Activated T-cell treated with anti-CD3 and anti-CD28 coated beads, Interleukin-2, amount 50 U/mL, for 72 hours (primary cell): ENCODE data around the gene BAIAP3. TPM values are rescaled to one million over a fixed set of nuclear protein-coding genes. Genes with fewer than 3 reads are reported as not detected.
A peak's percentile ranks its signal among the peaks of the same experiment; 100 is the strongest.

Experiments used
- ATAC-seq, 2 donors: fragments of 150-1000 bp; cut with Tn5 transposase; replicated peaks in 1 of 2; 2 replicates each; pipeline ENCODE4 v1.10.0; 2021; ENCODE audit warnings: moderate library complexity in 2 of 2, mild to moderate bottlenecking in 1 of 2
- DNase-seq, 2 donors: peaks; one replicate each; pipeline ENCODE4 v3.0.0; 2021 to 2022; ENCODE audit warnings: mixed read lengths in 1 of 2
- H3K27ac Mint-ChIP-seq: one replicate; pipeline ENCODE4 v1.8.0; 2022; ENCODE audit warnings: mild to moderate bottlenecking, moderate library complexity, mixed read lengths
- H3K27me3 Mint-ChIP-seq: one replicate; pipeline ENCODE4 v1.8.0; 2022; ENCODE audit warnings: low read depth, mixed read lengths
- H3K36me3 Mint-ChIP-seq, 2 donors: one replicate each; pipeline ENCODE4 v1.8.0; 2022; ENCODE audit warnings: mixed read lengths in 2 of 2, mild to moderate bottlenecking in 1 of 2; ENCODE audit not compliant: insufficient read depth in 2 of 2
- H3K4me1 Mint-ChIP-seq: one replicate; pipeline ENCODE4 v1.8.0; 2022; ENCODE audit warnings: low read depth, mixed read lengths
- H3K4me3 Mint-ChIP-seq, 2 donors: one replicate each; pipeline ENCODE4 v1.8.0; 2022; ENCODE audit warnings: mild to moderate bottlenecking in 2 of 2, mixed read lengths in 2 of 2, moderate library complexity in 2 of 2
- H3K9me3 Mint-ChIP-seq, 2 donors: one replicate each; pipeline ENCODE4 v1.8.0; 2022; ENCODE audit warnings: mixed read lengths in 2 of 2
- total RNA-seq, 2 donors: library from RNA; stranded (reverse); gene quantifications; one replicate each; pipeline ENCODE4 v1.2.3, GENCODE V29; 2022

BAIAP3 gene
- total RNA-seq, 2 donors from 2014 or later: 0.26 to 1.1 TPM

DNA sequence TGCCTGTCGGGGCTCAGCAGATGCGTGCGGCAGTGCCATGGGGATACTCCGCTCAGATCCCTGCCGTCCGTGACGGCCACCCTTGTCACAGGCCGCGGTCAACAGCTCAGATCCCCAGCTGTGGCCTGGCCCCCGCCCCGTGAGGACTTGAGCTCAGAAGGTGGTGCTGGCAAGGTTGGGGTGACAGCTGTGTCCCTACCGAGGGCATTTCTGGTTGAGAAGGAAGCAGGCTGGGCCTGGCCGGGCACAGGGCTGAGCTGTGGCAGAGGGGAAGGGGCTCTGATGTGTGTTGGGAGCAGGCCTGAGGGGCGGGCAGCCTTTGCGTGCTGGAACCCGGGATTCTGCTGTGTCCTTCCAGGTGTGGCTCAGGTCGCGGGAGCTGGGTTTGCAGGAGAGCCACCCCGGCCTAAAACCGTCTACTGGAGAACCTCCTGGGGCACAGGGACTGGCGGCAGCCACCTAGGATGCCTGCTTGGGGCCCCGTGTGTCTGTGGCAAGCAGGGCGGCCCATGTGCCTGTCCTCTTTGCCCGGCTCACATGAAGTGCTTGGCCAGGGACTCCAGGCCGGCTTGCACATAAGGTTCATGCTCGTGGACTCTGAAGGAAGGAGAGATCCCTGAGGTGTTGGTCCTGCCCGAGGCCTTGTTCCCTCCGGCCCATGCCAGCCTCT lies 18.9 kb upstream of the BAIAP3 start:
- no peaks in the 10 kb centered on the region for H3K9me3 Mint-ChIP-seq
- ATAC-seq: no peak
- peaks cover 10 to 34% of the 10 kb centered on the region in 2 donors for H3K36me3 Mint-ChIP-seq
- H3K27me3 Mint-ChIP-seq: no peaks in the 10 kb centered on the region
- DNase-seq: no peak
- no peak overlapping the region for H3K27ac Mint-ChIP-seq
- no peak overlapping the region for H3K4me3 Mint-ChIP-seq
- peaks cover 27% of the 10 kb centered on the region for H3K4me1 Mint-ChIP-seq

DNA sequence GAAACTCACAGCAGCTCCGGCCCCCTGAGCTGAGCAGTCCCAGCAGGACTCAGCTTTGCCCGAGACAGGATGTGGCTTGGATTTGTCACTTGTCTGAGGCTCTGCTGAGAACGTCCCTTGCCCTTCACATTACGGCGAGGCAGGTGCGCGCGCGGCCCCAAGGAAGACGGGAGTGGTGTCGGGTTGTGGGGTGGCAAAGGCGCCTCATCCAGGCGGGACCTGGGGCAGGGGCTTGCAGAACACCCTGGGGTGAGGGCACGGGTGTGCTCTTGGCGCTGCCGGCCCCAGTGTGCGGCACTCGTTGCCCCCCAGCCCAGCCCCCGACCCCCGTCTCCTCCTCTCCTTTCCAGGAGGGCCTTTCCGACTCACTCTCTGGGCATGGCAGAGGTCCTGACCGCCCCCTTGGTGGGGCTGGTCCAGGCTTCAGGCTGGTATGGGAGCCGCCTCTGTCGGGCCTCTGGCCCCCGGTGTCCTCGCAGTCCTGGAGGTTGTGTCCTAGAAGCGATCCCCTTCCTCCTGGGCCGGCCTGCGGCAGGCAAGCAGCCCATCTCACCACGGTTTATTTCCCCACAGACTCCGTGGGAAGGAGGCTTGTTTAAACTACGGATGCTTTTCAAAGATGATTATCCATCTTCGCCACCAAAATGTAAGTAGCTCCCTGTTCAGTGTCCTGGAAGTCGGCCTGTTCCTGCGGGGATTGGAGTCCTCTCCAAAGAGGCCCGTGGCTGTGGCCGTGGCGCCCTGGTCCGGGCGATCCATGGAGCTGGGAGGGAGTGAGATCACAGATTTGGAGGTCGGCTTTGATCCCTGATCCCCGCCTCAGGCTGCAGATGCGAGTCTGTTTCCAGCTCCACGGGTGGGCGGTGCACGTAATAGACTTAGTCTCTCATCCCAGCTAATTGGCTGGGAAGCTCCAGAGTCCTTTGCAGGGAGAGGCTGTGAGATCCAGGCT lies 18.1 kb upstream of the BAIAP3 start:
- Mint-ChIP-seq H3K4me1 (peaks cover 23% of the 10 kb centered on the region), H3K27ac (no peak overlapping the region), H3K36me3 (peaks cover 7 to 30% of the 10 kb centered on the region in 2 donors), H3K27me3 (no peaks in the 10 kb centered on the region), H3K4me3 (no peak overlapping the region), H3K9me3 (no peaks in the 10 kb centered on the region)
- DNase-seq: no peak
- ATAC-seq: no peak

DNA sequence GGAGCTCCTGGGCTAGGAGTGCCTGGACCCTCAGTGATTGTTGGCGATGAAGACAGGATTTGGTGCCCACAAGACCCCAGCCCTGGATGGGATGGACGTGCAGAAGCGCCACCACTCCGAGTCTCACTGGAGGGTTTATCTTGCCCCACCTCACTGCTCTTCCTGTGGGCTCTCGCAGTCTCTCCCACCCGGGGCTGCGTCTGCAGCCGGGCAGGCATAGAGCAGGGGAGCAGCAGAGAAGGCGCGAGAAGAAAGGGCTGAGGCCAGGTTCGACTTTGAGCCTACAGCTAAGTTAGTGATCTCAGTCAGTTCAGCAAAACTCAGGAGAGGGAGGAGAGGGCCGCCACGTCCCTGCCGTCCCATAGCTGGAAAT lies 17.4 kb upstream of the BAIAP3 start:
- H3K36me3 Mint-ChIP-seq: peaks cover 4 to 27% of the 10 kb centered on the region in 2 donors
- DNase-seq: no peak
- H3K4me3 Mint-ChIP-seq: no peak overlapping the region
- H3K27me3 Mint-ChIP-seq: no peaks in the 10 kb centered on the region
- H3K4me1 Mint-ChIP-seq: peaks cover 16% of the 10 kb centered on the region
- H3K27ac Mint-ChIP-seq: no peak overlapping the region
- no peak for ATAC-seq
- H3K9me3 Mint-ChIP-seq: no peaks in the 10 kb centered on the region

DNA sequence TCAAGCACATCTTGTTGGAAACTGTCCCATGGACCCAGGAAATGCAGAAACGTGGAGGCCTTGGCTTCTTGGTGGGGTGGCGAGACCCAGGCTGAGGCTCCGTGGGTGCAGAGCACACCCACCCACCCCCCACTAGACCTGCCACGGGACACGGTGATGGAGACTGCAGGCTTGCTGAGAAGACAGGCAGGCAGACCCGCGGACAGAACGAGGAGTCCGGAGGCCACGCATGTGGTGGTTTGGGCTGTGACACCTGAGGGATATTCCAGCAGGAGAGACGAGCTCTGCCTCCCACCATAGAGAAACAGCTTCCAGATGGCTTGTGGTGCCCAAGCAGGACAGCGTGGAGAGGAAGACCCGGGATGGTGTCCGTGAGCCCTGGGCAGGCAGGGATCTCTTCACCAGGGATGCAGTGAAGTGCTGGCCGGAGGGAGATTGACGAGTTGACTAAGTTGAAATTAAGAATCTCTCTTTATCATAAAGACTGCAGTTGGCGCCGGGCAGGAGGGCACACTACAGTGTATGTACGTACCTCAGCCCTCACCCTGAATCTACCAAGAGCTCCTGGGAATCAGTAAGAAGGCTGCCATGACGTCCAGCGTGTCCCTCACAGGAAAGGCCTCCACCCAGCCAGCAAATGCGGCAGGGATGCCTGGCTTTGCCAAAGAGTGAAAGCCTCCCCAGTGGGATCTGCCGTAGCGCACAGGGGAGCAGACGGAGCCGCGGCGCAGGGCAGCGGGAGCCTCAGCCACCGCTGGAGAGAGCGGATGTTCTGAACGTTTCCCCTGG lies 15.8 kb upstream of the BAIAP3 start:
- Mint-ChIP-seq H3K4me3 (no peak overlapping the region), H3K4me1 (peaks cover 6% of the 10 kb centered on the region), H3K27me3 (no peaks in the 10 kb centered on the region), H3K9me3 (no peaks in the 10 kb centered on the region), H3K27ac (no peak overlapping the region), H3K36me3 (peaks cover 4 to 27% of the 10 kb centered on the region in 2 donors)
- DNase-seq (no peak), ATAC-seq (no peak)

DNA sequence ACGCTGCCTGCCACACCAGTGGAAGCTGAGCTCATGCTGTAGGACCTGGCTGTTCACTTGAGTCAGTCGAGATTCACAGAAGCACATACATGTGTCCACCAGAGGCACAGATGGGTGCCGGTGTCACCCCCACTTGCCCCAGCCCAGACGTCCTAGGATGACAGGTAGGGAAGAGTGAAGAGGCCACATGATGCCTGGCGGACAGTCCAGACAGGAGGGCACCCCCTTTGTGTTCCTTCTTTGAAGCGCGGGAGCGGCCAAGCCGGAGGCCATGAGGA lies 15.2 kb upstream of the BAIAP3 start:
- peaks cover under 1% of the 10 kb centered on the region for H3K4me1 Mint-ChIP-seq
- H3K4me3 Mint-ChIP-seq: no peak overlapping the region
- no peak for DNase-seq
- no peaks in the 10 kb centered on the region for H3K27me3 Mint-ChIP-seq
- H3K27ac Mint-ChIP-seq: peak overlapping the region; percentile 76
- no peaks in the 10 kb centered on the region for H3K9me3 Mint-ChIP-seq
- no peak for ATAC-seq
- H3K36me3 Mint-ChIP-seq: peaks cover 4 to 27% of the 10 kb centered on the region in 2 donors

- Mint-ChIP-seq H3K4me3 (no peak overlapping the region), H3K4me1 (no peaks in the 10 kb centered on the region), H3K9me3 (no peaks in the 10 kb centered on the region), H3K27me3 (no peaks in the 10 kb centered on the region), H3K36me3 (peaks cover 6 to 31% of the 10 kb centered on the region in 2 donors), H3K27ac (no peak overlapping the region)
- no peak for DNase-seq
- no peak for ATAC-seq
Observed at GRCh38 chr16:1319041-1319440, 14.4 kb upstream of the BAIAP3 start.

GRCh38 chr16:1320097-1320496 lies 13.3 kb upstream of the BAIAP3 start:
- peaks cover 6 to 31% of the 10 kb centered on the region in 2 donors for H3K36me3 Mint-ChIP-seq
- ATAC-seq: no peak
- no peaks in the 10 kb centered on the region for H3K9me3 Mint-ChIP-seq
- no peak for DNase-seq
- H3K4me3 Mint-ChIP-seq: no peak overlapping the region
- H3K4me1 Mint-ChIP-seq: no peaks in the 10 kb centered on the region
- H3K27me3 Mint-ChIP-seq: no peaks in the 10 kb centered on the region
- peak overlapping the region; percentile 19 for H3K27ac Mint-ChIP-seq

- Mint-ChIP-seq H3K9me3 (no peaks in the 10 kb centered on the region), H3K4me3 (no peak overlapping the region), H3K36me3 (peaks cover 6 to 31% of the 10 kb centered on the region in 2 donors), H3K4me1 (no peaks in the 10 kb centered on the region), H3K27me3 (no peaks in the 10 kb centered on the region), H3K27ac (no peak overlapping the region)
- DNase-seq (no peak), ATAC-seq (peak in 1 of 2 donors; percentile 18)
Observed at GRCh38 chr16:1320658-1321240, 12.7 kb upstream of the BAIAP3 start.

- H3K4me3 Mint-ChIP-seq: no peak overlapping the region
- H3K9me3 Mint-ChIP-seq: no peaks in the 10 kb centered on the region
- no peak overlapping the region for H3K27ac Mint-ChIP-seq
- H3K27me3 Mint-ChIP-seq: no peaks in the 10 kb centered on the region
- ATAC-seq (no peak), DNase-seq (no peak)
- H3K36me3 Mint-ChIP-seq: peaks cover 6 to 23% of the 10 kb centered on the region in 2 donors
- no peaks in the 10 kb centered on the region for H3K4me1 Mint-ChIP-seq
Observed at GRCh38 chr16:1322407-1322806, 11.0 kb upstream of the BAIAP3 start.

GRCh38 chr16:1323296-1324239 lies 9.9 kb upstream of the BAIAP3 start:
- DNase-seq (no peak), ATAC-seq (peak; percentile 8 to 19)
- Mint-ChIP-seq H3K36me3 (peaks cover 3 to 12% of the 10 kb centered on the region in 2 donors), H3K4me3 (no peak overlapping the region), H3K4me1 (no peaks in the 10 kb centered on the region), H3K27me3 (no peaks in the 10 kb centered on the region), H3K9me3 (no peaks in the 10 kb centered on the region), H3K27ac (no peak overlapping the region)

DNA sequence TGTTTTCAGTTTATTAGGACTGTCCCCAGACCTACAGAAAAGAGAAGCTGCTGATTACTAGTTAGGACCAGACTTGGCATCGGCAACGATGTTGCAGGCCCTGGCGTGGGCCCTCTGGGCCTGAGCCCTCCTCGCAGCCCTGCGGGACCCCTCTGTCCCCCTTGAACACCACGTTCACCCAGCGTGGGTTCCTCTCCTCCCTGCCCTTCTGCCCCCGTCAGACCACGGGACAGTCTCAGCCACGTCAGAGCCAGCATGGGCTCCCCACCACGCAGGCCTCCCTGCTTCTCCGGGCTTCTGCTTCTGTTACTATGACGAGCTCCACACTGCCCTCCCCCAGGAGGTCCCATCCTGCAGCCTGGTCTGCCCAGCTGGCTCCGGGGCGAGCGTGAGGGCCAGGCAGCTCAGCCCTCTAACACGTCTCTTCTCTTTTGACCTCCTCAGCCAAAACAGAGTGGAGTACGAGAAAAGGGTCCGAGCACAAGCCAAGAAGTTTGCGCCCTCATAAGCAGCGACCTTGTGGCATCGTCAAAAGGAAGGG lies 9.1 kb upstream of the BAIAP3 start:
- H3K36me3 Mint-ChIP-seq: peaks cover 3 to 7% of the 10 kb centered on the region in 2 donors
- no peaks in the 10 kb centered on the region for H3K9me3 Mint-ChIP-seq
- ATAC-seq: no peak
- H3K27me3 Mint-ChIP-seq: no peaks in the 10 kb centered on the region
- no peak for DNase-seq
- H3K27ac Mint-ChIP-seq: no peak overlapping the region
- H3K4me3 Mint-ChIP-seq: no peak overlapping the region
- no peaks in the 10 kb centered on the region for H3K4me1 Mint-ChIP-seq

DNA sequence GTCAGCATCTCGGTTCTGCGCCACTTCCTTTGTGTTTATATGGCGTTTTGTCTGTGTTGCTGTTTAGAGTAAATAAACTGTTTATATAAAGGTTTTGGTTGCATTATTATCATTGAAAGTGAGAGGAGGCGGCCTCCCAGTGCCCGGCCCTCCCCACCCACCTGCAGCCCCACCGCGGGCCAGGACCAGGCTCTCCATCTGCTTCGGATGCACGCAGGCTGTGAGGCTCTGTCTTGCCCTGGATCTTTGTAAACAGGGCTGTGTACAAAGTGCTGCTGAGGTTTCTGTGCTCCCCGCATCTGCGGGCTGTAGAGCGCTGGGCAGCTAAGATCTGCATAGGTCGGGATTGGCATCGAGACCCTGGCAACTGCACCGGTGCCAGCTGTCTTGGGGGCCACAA lies 8.2 kb upstream of the BAIAP3 start:
- no peaks in the 10 kb centered on the region for H3K9me3 Mint-ChIP-seq
- peaks cover 3 to 6% of the 10 kb centered on the region in 2 donors for H3K36me3 Mint-ChIP-seq
- no peak overlapping the region for H3K4me3 Mint-ChIP-seq
- no peak for DNase-seq
- no peaks in the 10 kb centered on the region for H3K4me1 Mint-ChIP-seq
- H3K27me3 Mint-ChIP-seq: no peaks in the 10 kb centered on the region
- H3K27ac Mint-ChIP-seq: no peak overlapping the region
- ATAC-seq: no peak
